ENCODE measurements around the gene ATP2B3. TPM values are rescaled to one million over a fixed set of nuclear protein-coding genes. Genes with fewer than 3 reads are reported as not detected.
A peak's percentile ranks its signal among the peaks of the same experiment; 100 is the strongest.

The ATP2B3 gene
- total RNA-seq, 1 donor from 2014 or later, result not detected

GRCh38 chrX:153471663-153472280 lies 45.7 kb upstream of the ATP2B3 start:
- TF ChIP-seq CTCF (IDR thresholded peaks at IDR 0.05), result no peak
- Mint-ChIP-seq H3K27me3 (no peaks in the 10 kb centered on the region), H3K27ac (no peak overlapping the region), H3K9me3 (no peaks in the 10 kb centered on the region), H3K4me3 (no peak overlapping the region), H3K4me1 (peaks cover 16% of the 10 kb centered on the region), H3K36me3 (ENCODE audit: low read depth) (peaks cover 7% of the 10 kb centered on the region)
- ChIA-PET POLR2A (interaction anchor here (0.6 to 1.3 kb wide), 2 partner anchors 189 to 439 kb away, joined by 3 to 4 read pairs; no protein-coding TSS in a partner anchor), CTCF (interaction anchor here (0.7 to 1.3 kb wide), 2 partner anchors 36 to 255 kb away, joined by 3 to 8 read pairs; no protein-coding TSS in a partner anchor)
- ATAC-seq (ENCODE audit: low read depth), result no peak
- DNase-seq, result no peak
- intact Hi-C loops (cut with micrococcal nuclease), result loop anchor here (2.0 kb wide), 2 partner anchors 125 to 253 kb away; partner anchors contain the start of genes ABCD1 and BCAP31

GRCh38 chrX:153473126-153473525 lies 44.3 kb upstream of the ATP2B3 start:
- Mint-ChIP-seq H3K9me3 (no peaks in the 10 kb centered on the region), H3K36me3 (ENCODE audit: low read depth) (no peaks in the 10 kb centered on the region), H3K27me3 (no peaks in the 10 kb centered on the region), H3K4me1 (peaks cover 16% of the 10 kb centered on the region), H3K4me3 (no peak overlapping the region), H3K27ac (no peak overlapping the region)
- ChIA-PET POLR2A (no interaction called here), CTCF (no interaction called here)
- ATAC-seq (ENCODE audit: low read depth) (no peak), DNase-seq (no peak)
- no peak for TF ChIP-seq CTCF (IDR thresholded peaks at IDR 0.05)
- intact Hi-C loops (cut with micrococcal nuclease), result no loop called here

- TF ChIP-seq CTCF (IDR thresholded peaks at IDR 0.05), result no peak
- Mint-ChIP-seq H3K27me3 (no peaks in the 10 kb centered on the region), H3K27ac (no peak overlapping the region), H3K9me3 (no peaks in the 10 kb centered on the region), H3K4me3 (peak overlapping the region; percentile 62), H3K36me3 (ENCODE audit: low read depth) (no peaks in the 10 kb centered on the region), H3K4me1 (peaks cover 13% of the 10 kb centered on the region)
- POLR2A ChIA-PET, result no interaction called here
- intact Hi-C loops (cut with micrococcal nuclease), result no loop called here
- ATAC-seq (ENCODE audit: low read depth), result no peak
- no peak for DNase-seq
- CTCF ChIA-PET, result no interaction called here
Observed at GRCh38 chrX:153474266-153474665, 43.2 kb upstream of the ATP2B3 start.

GRCh38 chrX:153474718-153475117 lies 42.7 kb upstream of the ATP2B3 start:
- intact Hi-C loops (cut with micrococcal nuclease), result no loop called here
- Mint-ChIP-seq H3K27me3 (no peaks in the 10 kb centered on the region), H3K27ac (no peak overlapping the region), H3K4me1 (peaks cover 10% of the 10 kb centered on the region), H3K9me3 (no peaks in the 10 kb centered on the region), H3K36me3 (ENCODE audit: low read depth) (no peaks in the 10 kb centered on the region), H3K4me3 (peak overlapping the region; percentile 46)
- POLR2A ChIA-PET, result no interaction called here
- DNase-seq, result peak; percentile 27
- no peak for ATAC-seq (ENCODE audit: low read depth)
- no peak for TF ChIP-seq CTCF (IDR thresholded peaks at IDR 0.05)
- CTCF ChIA-PET, result no interaction called here

GRCh38 chrX:153475271-153475670 lies 42.2 kb upstream of the ATP2B3 start:
- intact Hi-C loops (cut with micrococcal nuclease), result no loop called here
- TF ChIP-seq CTCF (IDR thresholded peaks at IDR 0.05), result no peak
- Mint-ChIP-seq H3K4me1 (peaks cover 9% of the 10 kb centered on the region), H3K27ac (no peak overlapping the region), H3K36me3 (ENCODE audit: low read depth) (no peaks in the 10 kb centered on the region), H3K4me3 (peak overlapping the region; percentile 46), H3K27me3 (no peaks in the 10 kb centered on the region), H3K9me3 (no peaks in the 10 kb centered on the region)
- CTCF ChIA-PET, result no interaction called here
- POLR2A ChIA-PET, result no interaction called here
- ATAC-seq (ENCODE audit: low read depth) (no peak), DNase-seq (no peak)

Measured in activated B cell treated with CpG ODN at 0.5 μM for 24 hours (primary cell).